Astrocyte of the spinal cord (primary cell): ENCODE measurements around the gene CGB7.

Experiments used
- DNase-seq: peaks from one replicate; pipeline ENCODE4 v3.0.0; 2011; ENCODE audit warnings: low read depth, low spot score
- H3K4me3 ChIP-seq: 2 replicates; pipeline ENCODE4 v1.5.1; 2011; ENCODE audit warnings: low read depth, mild to moderate bottlenecking, low read length, moderate library complexity
- CTCF ChIP-seq: IDR thresholded peaks from 2 replicates; pipeline ENCODE4 v1.5.1; 2012; ENCODE audit warnings: low read depth, mild to moderate bottlenecking, low read length, inconsistent platforms
- in situ Hi-C: cut with HindIII; loops from 2 replicates; pipeline ENCODE4 v1.10.0; 2017; ENCODE audit warnings: low sequenced_read_pairs

Gene CGB7

GRCh38 chr19:49006905-49007304, 50.6 kb downstream of the CGB7 start:
- in situ Hi-C loops, result no loop called here
- no peak for TF ChIP-seq CTCF
- no peak overlapping the region for H3K4me3 ChIP-seq
- no peak for DNase-seq

- H3K4me3 ChIP-seq, result no peak overlapping the region
- no peak for TF ChIP-seq CTCF
- in situ Hi-C loops, result no loop called here
- no peak for DNase-seq
These were observed 52.5 kb downstream of the CGB7 start for GRCh38 chr19:49004964-49005614.
